Activated T-cell treated with anti-CD3 and anti-CD28 coated beads, Interleukin-2, amount 50 U/mL, for 72 hours (primary cell): Measurements from ENCODE around the gene CNGB1. TPM values are rescaled to one million over a fixed set of nuclear protein-coding genes. Genes with fewer than 3 reads are reported as not detected.
"Not testable (repeated sequence)": the region's sequence is repeated elsewhere in the genome, so short reads cannot be mapped to it uniquely, and the experiment has no call there.

Experiments used
- ATAC-seq, 2 donors: fragments of 150-1000 bp; cut with Tn5 transposase; replicated peaks in 1 of 2; 2 replicates each; pipeline ENCODE4 v1.10.0; 2021; ENCODE audit warnings: moderate library complexity in 2 of 2, mild to moderate bottlenecking in 1 of 2
- DNase-seq, 2 donors: peaks; one replicate each; pipeline ENCODE4 v3.0.0; 2021 to 2022; ENCODE audit warnings: mixed read lengths in 1 of 2
- H3K27ac Mint-ChIP-seq: one replicate; pipeline ENCODE4 v1.8.0; 2022; ENCODE audit warnings: mild to moderate bottlenecking, moderate library complexity, mixed read lengths
- H3K27me3 Mint-ChIP-seq: one replicate; pipeline ENCODE4 v1.8.0; 2022; ENCODE audit warnings: low read depth, mixed read lengths
- H3K36me3 Mint-ChIP-seq, 2 donors: one replicate each; pipeline ENCODE4 v1.8.0; 2022; ENCODE audit warnings: mixed read lengths in 2 of 2, mild to moderate bottlenecking in 1 of 2; ENCODE audit not compliant: insufficient read depth in 2 of 2
- H3K4me1 Mint-ChIP-seq: one replicate; pipeline ENCODE4 v1.8.0; 2022; ENCODE audit warnings: low read depth, mixed read lengths
- H3K4me3 Mint-ChIP-seq, 2 donors: one replicate each; pipeline ENCODE4 v1.8.0; 2022; ENCODE audit warnings: mild to moderate bottlenecking in 2 of 2, mixed read lengths in 2 of 2, moderate library complexity in 2 of 2
- H3K9me3 Mint-ChIP-seq, 2 donors: one replicate each; pipeline ENCODE4 v1.8.0; 2022; ENCODE audit warnings: mixed read lengths in 2 of 2
- total RNA-seq, 2 donors: library from RNA; stranded (reverse); gene quantifications; one replicate each; pipeline ENCODE4 v1.2.3, GENCODE V29; 2022

The CNGB1 gene
- total RNA-seq, 2 donors from 2014 or later: not detected

DNA sequence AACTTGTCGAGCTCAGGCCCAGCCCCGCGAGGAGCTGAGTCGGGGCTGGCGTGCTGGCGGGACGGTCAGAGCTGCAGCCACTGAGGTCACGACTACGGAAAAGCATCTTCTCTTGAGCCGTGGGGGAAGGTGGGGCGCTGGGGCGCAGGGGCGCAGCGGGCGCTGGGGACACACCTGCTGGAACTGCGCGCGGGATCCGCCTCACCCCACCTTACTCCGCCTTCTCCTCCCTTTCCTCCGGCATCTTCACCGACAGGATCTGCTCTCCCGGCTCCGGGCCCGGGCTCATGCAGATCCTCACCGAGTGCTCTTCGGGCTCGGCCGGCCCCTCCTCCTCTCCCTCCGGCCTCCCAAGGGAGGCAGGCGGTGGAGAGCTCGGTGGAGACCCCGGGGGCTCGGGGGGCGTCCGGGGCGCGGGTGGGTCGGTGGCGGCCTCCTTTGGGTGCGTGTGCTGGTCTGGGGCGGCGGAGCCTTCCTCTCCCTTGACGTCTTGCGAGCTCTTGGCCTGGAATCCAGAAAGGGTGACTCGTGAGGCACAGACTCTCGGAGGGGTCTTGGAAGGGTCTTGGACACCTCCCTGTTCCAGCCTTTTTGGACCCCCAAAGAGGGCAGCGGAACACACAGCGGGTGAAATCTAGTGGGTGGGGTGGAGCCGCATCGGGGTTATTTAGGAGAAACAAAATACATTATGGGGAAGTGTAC lies 86.8 kb downstream of the CNGB1 start:
- Mint-ChIP-seq H3K27ac (no peak overlapping the region), H3K4me1 (no peaks in the 10 kb centered on the region), H3K36me3 (no peaks in the 10 kb centered on the region), H3K27me3 (peaks cover 47% of the 10 kb centered on the region), H3K4me3 (peak overlapping the region in 1 of 2 donors; percentile 0), H3K9me3 (no peaks in the 10 kb centered on the region)
- DNase-seq (no peak), ATAC-seq (no peak)

DNA sequence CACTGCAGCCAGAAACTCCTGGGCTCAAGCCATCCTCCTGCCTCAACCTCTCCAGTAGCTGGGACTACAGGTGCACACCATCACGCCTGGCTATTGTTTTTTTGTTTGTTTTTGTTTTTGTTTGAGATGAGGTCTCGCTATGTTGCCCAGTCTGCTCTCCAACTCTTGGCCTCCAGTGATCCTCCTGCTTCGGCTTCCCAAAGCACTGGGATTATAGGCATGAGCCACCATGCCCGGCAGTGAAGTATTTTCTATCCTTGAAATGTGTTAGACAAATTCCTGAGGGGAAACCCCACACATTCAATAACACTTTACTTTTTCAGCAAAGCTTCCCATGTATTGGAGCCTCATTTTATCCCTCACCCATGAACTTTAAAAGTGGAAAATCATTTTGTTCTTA lies 87.4 kb downstream of the CNGB1 start:
- DNase-seq (no peak), ATAC-seq (no peak)
- Mint-ChIP-seq H3K9me3 (no peaks in the 10 kb centered on the region), H3K36me3 (no peaks in the 10 kb centered on the region), H3K4me3 (peak overlapping the region in 1 of 2 donors; percentile 0), H3K27ac (no peak overlapping the region), H3K27me3 (peaks cover 47% of the 10 kb centered on the region), H3K4me1 (no peaks in the 10 kb centered on the region)

DNA sequence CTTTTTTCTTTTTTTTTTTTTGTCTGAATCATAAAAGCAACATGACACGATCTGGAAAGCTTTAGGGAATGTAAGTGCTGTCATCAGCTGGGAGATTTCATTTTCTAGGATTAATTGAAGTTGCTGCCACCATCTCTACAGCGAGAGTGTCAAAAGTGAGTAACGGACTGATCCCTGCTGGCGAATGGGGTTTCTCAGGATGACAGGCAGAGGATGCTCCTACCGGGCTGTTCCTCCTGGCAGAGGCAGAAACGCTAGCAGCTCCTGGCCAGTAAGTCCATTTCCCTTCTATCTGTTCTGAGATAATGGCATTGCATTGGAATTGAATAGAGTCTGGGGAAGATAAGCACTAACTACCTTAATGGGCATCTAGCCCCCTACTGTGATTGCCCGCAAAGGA lies 88.1 kb downstream of the CNGB1 start:
- H3K27ac Mint-ChIP-seq: no peak overlapping the region
- no peak for DNase-seq
- no peaks in the 10 kb centered on the region for H3K4me1 Mint-ChIP-seq
- no peak overlapping the region for H3K4me3 Mint-ChIP-seq
- H3K27me3 Mint-ChIP-seq: peaks cover 43% of the 10 kb centered on the region
- ATAC-seq: no peak
- H3K9me3 Mint-ChIP-seq: no peaks in the 10 kb centered on the region
- H3K36me3 Mint-ChIP-seq: no peaks in the 10 kb centered on the region

DNA sequence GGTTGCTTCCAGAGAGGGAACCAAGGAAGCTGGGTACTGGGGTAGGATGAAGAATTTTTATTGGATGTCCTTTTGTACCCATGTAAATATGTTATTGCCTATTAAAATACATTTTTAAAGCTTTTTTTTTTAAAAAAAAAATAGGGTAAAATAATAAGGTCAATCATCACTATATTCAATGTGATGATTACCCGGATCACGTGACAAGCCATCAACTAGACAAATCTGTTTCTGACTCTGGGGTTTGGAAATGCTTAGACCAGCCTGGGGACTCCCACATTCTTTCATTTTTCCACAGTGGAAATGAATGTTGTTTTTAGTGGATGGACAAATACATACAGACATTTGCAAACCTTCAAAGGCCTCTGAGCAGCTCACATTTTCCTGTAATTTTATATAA lies 88.7 kb downstream of the CNGB1 start:
- Mint-ChIP-seq H3K9me3 (no peaks in the 10 kb centered on the region), H3K4me3 (no peak overlapping the region), H3K4me1 (no peaks in the 10 kb centered on the region), H3K36me3 (no peaks in the 10 kb centered on the region), H3K27me3 (peaks cover 39% of the 10 kb centered on the region), H3K27ac (no peak overlapping the region)
- ATAC-seq (no peak), DNase-seq (no peak)

DNA sequence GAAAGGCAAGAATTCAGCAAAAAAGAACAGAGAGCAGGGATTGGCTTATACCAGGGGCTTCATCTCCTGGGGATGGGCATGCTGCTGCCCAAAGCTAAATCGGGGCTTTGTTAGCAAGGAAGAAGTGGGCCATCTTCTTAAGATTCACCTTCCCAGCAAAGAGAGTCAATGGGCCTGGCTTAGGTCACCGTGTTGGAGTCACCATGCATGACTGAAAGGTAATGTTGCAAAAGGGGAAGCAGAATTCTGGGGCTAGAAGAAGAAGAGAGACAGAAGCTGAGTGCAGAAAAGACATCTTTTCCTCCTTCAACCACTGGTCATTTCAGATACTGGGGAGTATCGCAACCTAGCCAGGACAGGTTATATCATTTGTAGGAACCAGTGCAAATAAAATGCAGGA lies 92.3 kb downstream of the CNGB1 start:
- Mint-ChIP-seq H3K27ac (no peak overlapping the region), H3K4me3 (no peak overlapping the region), H3K4me1 (peaks cover 7% of the 10 kb centered on the region), H3K27me3 (peaks cover 20% of the 10 kb centered on the region), H3K36me3 (no peaks in the 10 kb centered on the region), H3K9me3 (no peaks in the 10 kb centered on the region)
- DNase-seq: no peak
- no peak for ATAC-seq

DNA sequence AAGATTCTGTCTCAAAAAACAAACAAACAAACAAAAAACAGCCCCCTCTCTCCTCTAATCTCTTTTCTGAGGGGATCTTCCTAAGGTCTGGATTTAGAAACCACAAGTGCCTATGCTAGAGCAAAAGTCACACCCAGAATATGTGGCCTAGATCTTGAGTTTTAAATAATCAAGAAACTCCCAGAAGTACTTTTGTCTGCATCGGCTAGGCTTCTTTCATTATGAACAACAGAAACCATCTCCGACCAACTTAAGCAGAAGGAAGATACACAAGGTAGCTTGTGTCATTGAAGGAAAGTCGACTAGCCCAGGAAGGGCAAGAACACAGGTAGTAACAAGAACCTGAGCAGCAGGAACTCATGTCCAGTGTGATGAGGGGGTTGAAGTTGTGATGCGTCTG lies 94.7 kb downstream of the CNGB1 start:
- peaks cover 12% of the 10 kb centered on the region for H3K27me3 Mint-ChIP-seq
- H3K9me3 Mint-ChIP-seq: no peaks in the 10 kb centered on the region
- DNase-seq (no peak), ATAC-seq (peak; percentile 31 to 73)
- no peak overlapping the region for H3K27ac Mint-ChIP-seq
- peaks cover 18% of the 10 kb centered on the region for H3K4me1 Mint-ChIP-seq
- H3K36me3 Mint-ChIP-seq: no peaks in the 10 kb centered on the region
- no peak overlapping the region for H3K4me3 Mint-ChIP-seq

DNA sequence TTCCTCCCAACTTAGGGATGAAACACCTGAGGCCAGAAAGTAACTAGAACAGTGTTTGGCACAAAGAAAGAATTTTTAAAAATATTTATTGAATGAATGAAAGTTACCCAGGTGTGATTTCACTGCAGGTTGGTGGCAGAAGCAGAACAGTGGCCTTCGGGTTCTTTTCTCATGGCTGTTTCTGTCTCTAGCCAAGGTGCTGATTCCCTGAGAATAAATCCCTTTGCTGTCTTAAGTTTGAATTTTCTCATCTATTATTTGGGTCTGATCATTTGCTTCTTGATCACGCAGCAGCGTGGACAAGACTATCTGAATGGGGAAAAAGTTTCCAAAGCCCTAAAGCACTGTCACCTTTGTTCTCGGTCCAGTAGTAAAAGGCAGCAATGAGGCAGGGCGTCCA lies 95.6 kb downstream of the CNGB1 start:
- DNase-seq (no peak), ATAC-seq (no peak)
- Mint-ChIP-seq H3K27ac (no peak overlapping the region), H3K9me3 (no peaks in the 10 kb centered on the region), H3K4me3 (no peak overlapping the region), H3K36me3 (no peaks in the 10 kb centered on the region), H3K4me1 (peaks cover 24% of the 10 kb centered on the region), H3K27me3 (peaks cover 12% of the 10 kb centered on the region)

DNA sequence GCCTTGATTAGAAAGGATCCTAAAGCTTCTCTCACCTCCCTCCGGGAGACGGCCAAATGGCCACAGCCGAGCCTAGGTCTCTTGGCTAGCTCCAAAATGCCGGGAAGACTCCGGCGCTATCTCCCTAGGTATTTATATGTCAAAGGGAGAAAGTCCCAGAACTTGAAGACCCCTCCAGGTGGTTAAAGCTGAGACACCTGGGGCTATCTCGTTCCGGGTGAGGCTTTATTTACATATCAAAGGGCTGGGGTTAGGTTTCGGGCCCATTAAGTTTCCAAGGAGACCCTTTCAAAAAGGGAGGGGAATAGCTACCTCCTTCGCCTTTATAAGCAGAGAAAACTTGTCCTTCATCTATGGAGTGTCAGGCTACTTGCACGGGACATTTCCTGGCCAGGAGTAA lies 97.7 kb downstream of the CNGB1 start:
- no peak for ATAC-seq
- H3K27ac Mint-ChIP-seq: no peak overlapping the region

DNA sequence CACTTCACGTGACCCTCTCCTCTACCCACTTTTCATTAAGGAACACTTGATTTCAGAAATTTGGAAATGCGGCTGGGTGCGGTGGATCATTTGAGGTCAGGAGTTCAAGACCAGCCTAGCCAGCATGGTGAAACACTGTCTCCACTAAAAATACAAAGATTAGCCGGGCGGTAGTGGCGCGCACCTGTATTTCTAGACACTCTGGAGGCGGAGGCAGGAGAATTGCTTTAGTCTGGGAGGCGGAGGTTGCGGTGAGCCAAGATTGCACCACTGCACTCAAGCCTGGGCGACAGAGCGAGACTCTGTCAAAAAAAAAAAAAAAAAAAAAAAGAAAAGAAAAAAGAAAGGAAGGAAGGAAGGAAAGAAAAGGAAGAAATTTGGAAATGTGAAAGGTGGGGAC lies 98.2 kb downstream of the CNGB1 start:
- H3K4me3 Mint-ChIP-seq, H3K27ac Mint-ChIP-seq, ATAC-seq, H3K36me3 Mint-ChIP-seq, H3K9me3 Mint-ChIP-seq, DNase-seq: not testable (repeated sequence)
- peaks cover 12% of the 10 kb centered on the region for H3K27me3 Mint-ChIP-seq
- H3K4me1 Mint-ChIP-seq: peaks cover 24% of the 10 kb centered on the region

More for the DNA sequence above, 97.7 kb downstream of the CNGB1 start:
- Mint-ChIP-seq H3K4me1 (peaks cover 24% of the 10 kb centered on the region), H3K4me3 (no peak overlapping the region), H3K27me3 (peaks cover 12% of the 10 kb centered on the region), H3K36me3 (no peaks in the 10 kb centered on the region), H3K9me3 (no peaks in the 10 kb centered on the region)
- no peak for DNase-seq

DNA sequence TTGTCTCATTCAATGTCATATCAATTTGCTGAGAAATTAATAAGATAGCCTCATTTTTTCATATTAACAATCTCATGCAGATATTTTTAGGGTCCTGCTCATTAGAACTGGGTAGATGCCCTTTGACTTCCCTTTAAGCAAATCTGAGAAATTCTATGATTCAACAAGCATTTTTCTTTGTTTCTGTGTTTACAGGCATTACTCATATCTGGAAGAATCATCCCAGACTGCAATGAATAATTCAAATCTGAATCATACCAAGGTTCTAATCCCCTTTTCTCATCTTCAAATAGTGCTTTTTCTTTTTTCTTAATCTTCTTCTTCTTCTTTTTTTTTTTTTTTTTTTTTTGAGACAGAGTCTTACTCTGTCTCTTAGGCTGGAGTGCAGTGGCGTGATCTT lies 99.5 kb downstream of the CNGB1 start:
- H3K4me1 Mint-ChIP-seq: peaks cover 22% of the 10 kb centered on the region
- ATAC-seq (peak; percentile 82 to 83), DNase-seq (no peak)
- peaks cover 12% of the 10 kb centered on the region for H3K27me3 Mint-ChIP-seq
- H3K27ac Mint-ChIP-seq: no peak overlapping the region
- H3K9me3 Mint-ChIP-seq: no peaks in the 10 kb centered on the region
- H3K36me3 Mint-ChIP-seq: no peaks in the 10 kb centered on the region
- H3K4me3 Mint-ChIP-seq: no peak overlapping the region

DNA sequence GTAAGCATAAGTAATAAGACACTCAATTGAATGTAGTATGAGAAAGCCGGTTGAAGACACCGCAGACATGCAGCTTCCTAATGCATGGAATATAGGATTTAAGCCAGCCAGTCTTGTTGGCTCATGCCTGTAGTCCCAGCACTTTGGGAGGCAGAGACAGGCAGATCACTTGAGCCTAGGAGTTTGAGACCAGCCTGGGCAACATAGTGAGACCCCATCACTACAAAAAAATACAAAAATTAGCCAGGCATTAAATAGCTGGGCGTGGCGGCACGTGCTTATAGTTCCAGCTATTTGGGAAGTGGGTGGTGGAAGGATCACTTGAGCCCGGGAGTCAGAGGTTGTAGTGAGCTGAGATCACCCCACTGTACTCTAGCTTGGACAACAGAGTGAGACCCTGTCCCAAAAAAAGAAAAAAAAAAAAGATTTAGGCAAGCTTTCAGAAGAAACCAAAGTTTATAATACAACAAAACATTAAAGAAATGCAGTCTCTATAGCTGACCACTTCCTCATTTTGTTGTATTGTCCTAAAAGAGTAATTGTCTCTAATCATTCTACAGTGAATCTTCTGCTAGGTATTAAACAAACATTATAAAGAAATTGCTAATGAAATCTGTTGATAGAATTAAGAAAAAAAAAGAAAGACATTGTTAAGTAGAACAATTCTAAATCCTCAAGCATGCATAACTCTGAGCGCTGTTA lies 100.0 kb downstream of the CNGB1 start:
- Mint-ChIP-seq H3K27me3 (peaks cover 12% of the 10 kb centered on the region), H3K9me3 (no peaks in the 10 kb centered on the region), H3K4me1 (peaks cover 17% of the 10 kb centered on the region), H3K4me3 (no peak overlapping the region), H3K36me3 (no peaks in the 10 kb centered on the region), H3K27ac (no peak overlapping the region)
- no peak for DNase-seq
- ATAC-seq: no peak

DNA sequence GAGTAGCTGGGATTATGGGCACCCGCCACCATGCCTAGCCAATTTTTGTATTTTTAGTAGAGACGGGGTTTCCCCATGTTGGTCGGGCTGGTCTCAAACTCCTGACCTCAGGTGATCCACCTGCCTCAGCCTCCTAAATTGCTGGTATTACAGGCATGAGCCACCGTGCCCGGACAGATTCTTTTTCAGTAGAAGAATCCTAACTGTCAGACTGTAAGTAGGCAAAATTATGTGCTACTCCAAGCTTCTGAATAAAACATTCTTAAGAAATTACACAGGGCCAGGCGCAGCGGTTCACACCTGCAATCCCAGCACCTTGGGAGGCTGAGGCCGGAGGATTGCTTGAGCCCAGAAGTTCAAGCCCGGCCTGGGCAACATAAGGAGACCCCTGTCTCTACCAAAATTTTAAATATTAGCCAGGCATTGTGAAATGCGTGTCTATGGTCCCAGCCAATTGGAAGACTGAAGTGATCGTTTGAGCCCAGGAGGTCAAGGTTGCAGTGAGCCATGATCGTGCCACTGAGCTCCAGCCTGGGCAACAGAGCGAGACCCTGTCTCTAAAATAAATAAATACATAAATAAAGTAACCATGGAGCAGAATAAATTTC lies 101.9 kb downstream of the CNGB1 start:
- H3K36me3 Mint-ChIP-seq: no peaks in the 10 kb centered on the region

DNA sequence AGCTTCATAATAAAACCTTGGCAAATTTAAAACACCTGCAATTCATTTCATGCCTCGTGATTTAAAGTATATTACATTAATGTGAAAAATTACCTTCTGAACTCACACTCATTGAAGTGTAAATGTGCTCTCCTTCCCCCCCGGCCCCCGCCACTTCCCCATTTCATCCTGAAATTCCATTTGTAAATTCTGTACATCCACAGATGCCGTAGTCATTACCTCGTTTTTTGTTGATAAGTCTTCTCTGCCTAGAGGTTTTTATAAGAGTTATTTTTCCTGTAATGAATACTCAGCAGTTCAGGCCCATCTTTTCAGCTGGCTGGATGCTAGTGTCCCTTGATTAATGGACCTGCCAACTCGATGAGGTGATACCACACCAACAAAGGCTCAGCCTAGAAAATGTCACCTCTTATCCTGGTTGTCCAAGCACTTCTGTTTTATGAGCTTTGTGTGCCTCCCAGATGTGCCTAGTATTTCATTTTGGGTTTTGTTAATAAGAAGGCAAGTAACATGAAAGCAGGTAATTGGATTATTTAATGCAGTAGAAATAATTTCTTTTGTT lies 103.8 kb downstream of the CNGB1 start:
- no peaks in the 10 kb centered on the region for H3K36me3 Mint-ChIP-seq
- DNase-seq (no peak), ATAC-seq (no peak)
- H3K27me3 Mint-ChIP-seq: peaks cover 11% of the 10 kb centered on the region
- H3K9me3 Mint-ChIP-seq: no peaks in the 10 kb centered on the region
- peaks cover 14% of the 10 kb centered on the region for H3K4me1 Mint-ChIP-seq
- no peak overlapping the region for H3K4me3 Mint-ChIP-seq
- no peak overlapping the region for H3K27ac Mint-ChIP-seq

More for the DNA sequence above, 101.9 kb downstream of the CNGB1 start:
- DNase-seq (no peak), ATAC-seq (no peak)
- H3K9me3 Mint-ChIP-seq: no peaks in the 10 kb centered on the region
- no peak overlapping the region for H3K27ac Mint-ChIP-seq
- peaks cover 12% of the 10 kb centered on the region for H3K27me3 Mint-ChIP-seq
- H3K4me1 Mint-ChIP-seq: peaks cover 17% of the 10 kb centered on the region
- no peak overlapping the region for H3K4me3 Mint-ChIP-seq
